SH-SY5Y (cell line): ENCODE results near the gene PTPRD.

Experiments used
- GATA2 ChIP-seq: IDR thresholded peaks from 2 replicates; pipeline ENCODE4 v1.6.1; 2011; ENCODE audit warnings: mild to moderate bottlenecking, low read depth, low read length
- GATA3 ChIP-seq: IDR thresholded peaks from 2 replicates; pipeline ENCODE4 v1.6.1; 2011; ENCODE audit warnings: low read depth, mild to moderate bottlenecking, low read length, moderate library complexity

GRCh38 chr9:9598723-9599122 is 1014.1 kb downstream of the PTPRD start:
- TF ChIP-seq GATA2, result no peak
- no peak for TF ChIP-seq GATA3
